ENCODE results near the gene PROS1. TPM values are rescaled to one million over a fixed set of nuclear protein-coding genes. Genes with fewer than 3 reads are reported as not detected.

The PROS1 gene
- total and polyA plus RNA-seq, 2 experiments from 2014 or later, result 58.7 to 115 TPM

GRCh38 chr3:94015025-94015424 is 41.3 kb upstream of the PROS1 start:
- no peak overlapping the region for H3K4me3 ChIP-seq
- 79% methylated on average over 1 of the region's 1 CpG for WGBS (ENCODE audit: low lambda C conversion rate, missing lambda C conversion rate)
- no peaks in the 10 kb centered on the region for H3K4me1 ChIP-seq (ENCODE audit: insufficient read depth)
- H3K27me3 ChIP-seq, result no peaks in the 10 kb centered on the region
- no peaks in the 10 kb centered on the region for H3K9me2 ChIP-seq (replicated peaks; ENCODE audit: insufficient read depth)
- no peak for DNase-seq (ENCODE audit: low spot score)
- no peak overlapping the region for H2AFZ ChIP-seq
- H3K27ac ChIP-seq, result no peak overlapping the region
- TF ChIP-seq EZH2 (IDR thresholded peaks at IDR 0.05; ENCODE audit: borderline replicate concordance), result no peak
- TF ChIP-seq EZH2phosphoT487 (IDR thresholded peaks at IDR 0.05; ENCODE audit: low read depth, severe bottlenecking, unreplicated experiment), result no peak
- TF ChIP-seq CTCF (IDR thresholded peaks at IDR 0.05; ENCODE audit: poor library complexity), result no peak
- H4K20me1 ChIP-seq (ENCODE audit: insufficient read depth, poor library complexity, severe bottlenecking), result no peaks in the 10 kb centered on the region
- no peaks in the 10 kb centered on the region for H3K79me2 ChIP-seq
- H3K36me3 ChIP-seq (replicated peaks; ENCODE audit: insufficient read depth, low read depth), result no peaks in the 10 kb centered on the region
- H3K9me3 ChIP-seq (ENCODE audit: low read depth), result no peaks in the 10 kb centered on the region
- no peak overlapping the region for H3K4me2 ChIP-seq

GRCh38 chr3:94012185-94012584 is 38.5 kb upstream of the PROS1 start:
- H3K36me3 ChIP-seq (replicated peaks; ENCODE audit: insufficient read depth, low read depth), result no peaks in the 10 kb centered on the region
- H3K4me1 ChIP-seq (ENCODE audit: insufficient read depth), result no peaks in the 10 kb centered on the region
- H3K4me3 ChIP-seq, result no peak overlapping the region
- H2AFZ ChIP-seq, result no peak overlapping the region
- H3K27ac ChIP-seq, result no peak overlapping the region
- H3K79me2 ChIP-seq, result no peaks in the 10 kb centered on the region
- DNase-seq (ENCODE audit: low spot score), result no peak
- 81% methylated on average over 1 of the region's 1 CpG for WGBS (ENCODE audit: low lambda C conversion rate, missing lambda C conversion rate)
- no peaks in the 10 kb centered on the region for H4K20me1 ChIP-seq (ENCODE audit: insufficient read depth, poor library complexity, severe bottlenecking)
- H3K4me2 ChIP-seq, result no peak overlapping the region
- H3K9me2 ChIP-seq (replicated peaks; ENCODE audit: insufficient read depth), result no peaks in the 10 kb centered on the region
- no peaks in the 10 kb centered on the region for H3K27me3 ChIP-seq
- TF ChIP-seq EZH2 (IDR thresholded peaks at IDR 0.05; ENCODE audit: borderline replicate concordance) (no peak), CTCF (IDR thresholded peaks at IDR 0.05; ENCODE audit: poor library complexity) (no peak), EZH2phosphoT487 (IDR thresholded peaks at IDR 0.05; ENCODE audit: low read depth, severe bottlenecking, unreplicated experiment) (no peak)
- H3K9me3 ChIP-seq (ENCODE audit: low read depth), result no peaks in the 10 kb centered on the region

- Histone ChIP-seq H3K27ac (no peak overlapping the region), H3K27me3 (no peaks in the 10 kb centered on the region), H3K79me2 (no peaks in the 10 kb centered on the region), H3K4me2 (no peak overlapping the region), H3K4me3 (no peak overlapping the region), H3K9me2 (replicated peaks; ENCODE audit: insufficient read depth) (no peaks in the 10 kb centered on the region), H2AFZ (no peak overlapping the region), H3K4me1 (ENCODE audit: insufficient read depth) (no peaks in the 10 kb centered on the region), H3K36me3 (replicated peaks; ENCODE audit: insufficient read depth, low read depth) (no peaks in the 10 kb centered on the region), H4K20me1 (ENCODE audit: insufficient read depth, poor library complexity, severe bottlenecking) (no peaks in the 10 kb centered on the region), H3K9me3 (ENCODE audit: low read depth) (no peaks in the 10 kb centered on the region)
- no peak for DNase-seq (ENCODE audit: low spot score)
- 84% methylated on average over 3 of the region's 3 CpGs for WGBS (ENCODE audit: low lambda C conversion rate, missing lambda C conversion rate)
- no peak for TF ChIP-seq EZH2phosphoT487 (IDR thresholded peaks at IDR 0.05; ENCODE audit: low read depth, severe bottlenecking, unreplicated experiment)
Measured at GRCh38 chr3:94011233-94011711, 37.6 kb upstream of the PROS1 start.

- WGBS (ENCODE audit: low lambda C conversion rate, missing lambda C conversion rate), result 95% methylated on average over 2 of the region's 2 CpGs
- TF ChIP-seq EZH2phosphoT487 (IDR thresholded peaks at IDR 0.05; ENCODE audit: low read depth, severe bottlenecking, unreplicated experiment) (no peak), CTCF (IDR thresholded peaks at IDR 0.05; ENCODE audit: poor library complexity) (no peak), EZH2 (IDR thresholded peaks at IDR 0.05; ENCODE audit: borderline replicate concordance) (no peak)
- Histone ChIP-seq H3K4me1 (ENCODE audit: insufficient read depth) (no peaks in the 10 kb centered on the region), H3K79me2 (no peaks in the 10 kb centered on the region), H4K20me1 (ENCODE audit: insufficient read depth, poor library complexity, severe bottlenecking) (no peaks in the 10 kb centered on the region), H3K4me2 (no peak overlapping the region), H3K27ac (no peak overlapping the region), H3K9me2 (replicated peaks; ENCODE audit: insufficient read depth) (no peaks in the 10 kb centered on the region), H2AFZ (no peak overlapping the region), H3K4me3 (no peak overlapping the region), H3K27me3 (no peaks in the 10 kb centered on the region), H3K9me3 (ENCODE audit: low read depth) (no peaks in the 10 kb centered on the region), H3K36me3 (replicated peaks; ENCODE audit: insufficient read depth, low read depth) (no peaks in the 10 kb centered on the region)
- no peak for DNase-seq (ENCODE audit: low spot score)
Measured at GRCh38 chr3:94009608-94010007, 35.9 kb upstream of the PROS1 start.

Measured in hepatocyte (in vitro differentiated cells).